SIG-M5 (cell line): Measurements from ENCODE around the gene TSPOAP1.

ENCODE experiments used
- DNase-seq: peaks from one replicate; lab custom pipeline; 2025; lab: John Stamatoyannopoulos, UW

TSPOAP1 gene

DNA sequence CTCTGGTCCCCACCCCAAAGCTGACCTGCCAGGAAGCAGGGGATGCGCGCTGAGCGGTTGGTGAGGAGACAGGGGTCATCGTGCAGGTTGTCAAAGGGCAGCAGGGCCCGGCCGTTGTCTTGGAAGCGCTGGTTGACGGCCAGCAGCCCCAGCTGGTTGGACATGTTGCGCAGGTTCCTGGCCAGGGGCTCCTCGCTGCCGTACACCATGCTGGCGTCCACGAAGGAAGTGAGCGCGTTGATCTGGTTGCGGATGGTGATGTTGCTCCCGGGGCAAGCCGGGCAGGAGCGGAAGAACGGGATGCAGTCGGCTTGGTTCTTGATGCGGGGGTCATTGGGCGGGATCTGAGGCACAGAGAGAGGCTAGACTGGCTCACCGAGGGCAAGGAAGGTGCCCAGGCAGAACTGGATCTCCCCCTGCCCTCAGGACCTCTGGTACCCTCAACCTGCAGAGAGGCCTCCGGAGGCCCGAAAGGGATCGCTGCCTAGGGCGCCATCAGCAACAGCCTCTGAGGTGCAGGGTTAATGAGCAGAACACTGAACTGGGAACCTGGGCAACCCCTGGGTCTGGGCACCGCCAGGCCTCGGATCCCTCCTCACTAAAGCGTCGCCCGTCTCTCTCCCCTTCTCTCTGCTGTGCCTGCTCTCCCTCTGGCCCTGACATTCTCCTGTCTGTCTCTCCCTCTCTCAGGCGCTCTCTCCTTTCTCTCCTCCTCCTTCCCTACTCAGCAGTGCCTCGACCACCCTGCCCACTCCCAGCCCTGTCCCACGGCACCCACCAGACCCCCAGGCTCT, 50.6 kb downstream of the TSPOAP1 start:
- DNase-seq, result no peak

DNA sequence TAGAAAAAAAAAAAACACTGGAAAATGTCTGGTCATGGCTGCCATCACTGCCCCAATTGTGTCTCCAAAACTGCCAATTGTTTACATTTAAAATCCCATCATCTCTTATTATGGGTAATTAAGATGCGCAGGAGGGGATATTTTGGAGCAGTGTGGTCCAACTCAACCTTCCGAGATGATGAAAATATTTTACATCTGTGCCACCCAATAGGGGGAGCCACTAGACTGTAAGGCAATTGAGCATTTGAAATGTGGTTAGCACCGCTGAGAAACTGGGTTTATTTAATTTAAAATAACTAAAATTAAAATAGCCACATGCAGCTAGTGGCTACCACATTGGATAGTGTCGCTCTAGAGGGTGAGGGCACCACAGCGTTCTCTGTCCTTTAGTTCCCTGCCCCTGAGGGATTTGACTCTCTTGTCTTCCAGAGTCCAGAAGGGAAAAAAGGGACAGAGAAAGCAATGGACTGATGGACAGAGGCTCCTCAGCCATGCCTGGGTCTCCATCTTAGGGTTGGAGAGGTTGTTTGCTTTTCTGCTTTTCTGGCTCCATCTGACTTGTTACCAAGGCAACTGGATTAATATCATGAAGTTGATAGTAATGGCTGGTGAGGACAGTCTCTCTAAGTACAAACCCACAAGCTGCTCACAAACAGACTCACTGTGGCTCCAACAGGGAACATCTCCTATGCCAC, 51.3 kb downstream of the TSPOAP1 start:
- DNase-seq, result no peak

GRCh38 chr17:58276423-58276822, 52.2 kb downstream of the TSPOAP1 start:
- DNase-seq, result no peak

DNA sequence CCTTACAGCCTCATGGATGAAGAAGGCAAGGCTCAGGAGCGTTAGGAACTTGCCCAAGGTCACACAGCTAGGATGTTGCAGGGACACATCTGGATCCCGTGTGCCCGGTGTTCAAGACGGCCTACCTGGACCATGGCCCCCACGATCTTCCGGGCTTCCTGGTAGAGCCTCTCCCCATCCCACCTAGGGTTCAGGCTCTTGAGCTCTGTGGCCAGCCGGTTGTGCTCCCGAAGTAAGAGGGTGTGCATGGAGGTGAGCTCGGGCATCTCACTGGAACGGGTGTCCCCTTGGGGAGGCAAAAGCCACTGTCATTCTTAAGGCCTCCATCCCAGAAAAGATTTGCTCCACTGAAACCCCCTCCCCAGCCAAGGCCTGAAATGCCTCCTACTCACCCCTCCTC, 53.2 kb downstream of the TSPOAP1 start:
- no peak for DNase-seq

- DNase-seq, result no peak
These were observed 55.0 kb downstream of the TSPOAP1 start for GRCh38 chr17:58273453-58274104.

DNA sequence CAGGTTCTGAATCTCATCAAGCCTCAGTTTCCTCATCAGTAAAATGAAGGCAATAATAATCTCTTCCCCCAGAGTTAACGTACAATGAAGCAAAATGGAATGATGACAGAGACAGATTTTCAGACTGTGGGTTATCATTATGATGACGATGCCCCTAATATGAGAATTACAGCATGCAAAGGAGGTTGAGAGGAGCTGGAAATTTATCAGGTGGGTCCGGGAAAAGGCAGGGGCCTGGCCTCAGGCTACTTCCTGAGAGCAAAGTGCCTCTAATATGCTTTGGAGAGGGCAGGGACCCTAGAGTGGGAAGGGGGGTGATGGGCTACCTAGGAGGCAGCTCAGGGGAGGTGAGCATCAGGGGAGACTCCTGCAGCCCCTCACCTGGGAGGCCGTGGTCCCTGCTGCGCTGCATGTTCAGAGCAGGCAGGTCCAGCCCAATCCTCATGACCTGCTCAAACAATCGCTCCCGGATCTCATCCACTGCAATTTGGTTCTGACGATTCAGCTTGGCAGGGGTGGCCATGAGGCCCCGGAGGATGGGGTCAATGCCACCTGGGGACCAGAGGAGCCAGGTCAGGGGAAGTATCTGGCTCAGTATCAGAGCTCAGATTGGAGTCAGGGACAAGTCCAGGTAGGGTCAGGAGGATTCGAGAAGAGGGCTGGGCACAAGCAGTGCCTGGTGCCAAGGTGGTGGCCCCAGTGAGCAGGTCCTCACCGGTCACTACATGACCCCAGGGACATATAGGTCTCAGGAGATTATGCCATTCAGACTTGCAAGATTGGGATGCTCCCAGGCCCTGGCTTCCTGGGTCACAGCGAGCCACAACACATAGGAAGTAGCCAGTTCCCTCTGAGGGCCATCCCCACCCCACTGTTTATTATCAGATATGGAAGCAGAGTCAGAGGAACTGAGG, 56.0 kb downstream of the TSPOAP1 start:
- DNase-seq, result no peak

- DNase-seq, result no peak
These were observed 57.2 kb downstream of the TSPOAP1 start for GRCh38 chr17:58271216-58271931.

GRCh38 chr17:58270476-58271215, 57.9 kb downstream of the TSPOAP1 start:
- DNase-seq, result no peak

DNA sequence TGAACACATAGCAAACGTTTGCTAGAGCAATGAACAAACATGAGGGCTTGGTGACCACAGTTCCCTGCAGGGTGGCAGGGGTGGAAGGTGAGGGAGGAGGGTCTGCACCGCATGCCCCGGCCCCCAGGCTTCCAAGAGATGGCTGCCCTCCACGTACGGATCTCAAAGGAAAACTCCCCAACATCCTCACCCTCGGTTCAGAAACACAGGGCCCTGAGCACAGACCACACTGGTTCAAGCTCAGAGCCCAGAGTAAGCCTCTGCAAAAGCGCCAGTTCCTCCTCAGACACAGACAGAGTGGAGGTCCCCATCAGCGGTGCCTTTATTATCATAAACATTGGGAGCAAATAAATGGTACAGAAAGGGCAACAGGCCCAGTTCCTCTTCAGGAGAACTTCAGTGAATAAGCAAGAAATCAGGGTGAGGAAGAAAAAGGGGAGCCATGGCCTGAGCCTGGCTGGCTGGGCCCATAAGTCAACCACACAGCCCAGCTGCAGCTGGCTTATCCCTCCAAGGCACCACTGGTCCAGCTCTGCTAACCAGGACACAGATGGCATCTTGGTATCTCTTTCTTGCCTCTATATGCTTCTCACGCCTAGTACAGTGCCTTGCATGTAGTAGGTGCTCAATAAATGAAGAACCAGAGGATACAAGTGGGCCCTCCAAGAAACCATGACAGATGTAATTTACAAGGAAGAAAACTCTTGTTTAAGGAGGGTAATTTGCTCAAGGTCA, 58.9 kb downstream of the TSPOAP1 start:
- no peak for DNase-seq

GRCh38 chr17:58268774-58269556, 59.6 kb downstream of the TSPOAP1 start:
- DNase-seq, result no peak

DNA sequence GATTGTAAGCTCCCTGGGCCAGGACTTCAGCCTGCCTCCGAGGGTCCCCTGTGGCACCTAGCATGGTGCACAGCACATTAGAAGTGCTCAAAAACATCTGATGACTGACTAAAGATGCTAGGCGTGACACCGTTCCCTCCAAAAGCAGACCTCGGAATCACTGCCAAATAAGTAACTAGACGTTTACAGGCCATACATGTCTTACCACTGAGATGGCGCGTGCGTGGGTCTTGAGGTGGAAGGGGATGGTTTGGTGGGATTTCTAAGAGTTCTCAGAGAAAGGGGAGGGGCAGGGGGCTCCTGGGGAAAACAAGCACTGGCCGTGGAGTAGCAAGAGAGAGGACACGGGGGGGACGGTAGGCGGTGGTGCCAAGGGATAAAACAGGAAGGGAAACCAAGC, 60.3 kb downstream of the TSPOAP1 start:
- no peak for DNase-seq

GRCh38 chr17:58267347-58268324, 61.0 kb downstream of the TSPOAP1 start:
- DNase-seq, result no peak

GRCh38 chr17:58265902-58266875, 62.4 kb downstream of the TSPOAP1 start:
- no peak for DNase-seq

DNA sequence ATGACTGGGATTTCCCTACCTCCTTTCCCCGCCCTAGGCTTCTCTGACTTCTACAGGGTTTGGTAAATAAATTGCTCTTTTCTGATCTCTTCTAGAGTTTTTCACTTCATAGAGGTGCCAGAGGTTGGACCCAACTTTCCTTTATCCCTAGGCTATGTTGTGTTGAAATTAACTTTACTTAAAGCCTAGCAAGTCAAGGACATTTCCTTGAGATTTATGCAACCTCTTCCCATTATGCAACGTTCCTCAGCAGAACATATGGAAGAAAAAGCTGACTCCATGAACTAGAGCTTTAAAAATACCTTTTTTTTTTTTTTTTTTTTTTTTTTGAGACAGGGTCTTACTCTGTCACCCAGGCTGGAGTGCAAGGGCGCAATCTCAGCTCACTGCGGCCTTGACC, 63.3 kb downstream of the TSPOAP1 start:
- DNase-seq, result no peak

GRCh38 chr17:58264407-58265103, 64.0 kb downstream of the TSPOAP1 start:
- DNase-seq, result no peak

- no peak for DNase-seq
These were observed 64.8 kb downstream of the TSPOAP1 start for GRCh38 chr17:58263773-58264172.
